AG09309 (cell line): Measurements from ENCODE around the gene COQ2.

Experiments used
- DNase-seq: peaks from one replicate; pipeline ENCODE4 v3.0.0-alpha.2; 2010; ENCODE audit warnings: low read depth
- H3K4me3 ChIP-seq: 2 replicates; pipeline ENCODE4 v1.5.1; 2011; ENCODE audit warnings: mild to moderate bottlenecking, low read depth, low read length, moderate library complexity; ENCODE audit not compliant: control insufficient read depth
- CTCF ChIP-seq: IDR thresholded peaks from 2 replicates; pipeline ENCODE4 v1.5.1; 2011; ENCODE audit warnings: mild to moderate bottlenecking, low read depth, low read length, inconsistent platforms; ENCODE audit not compliant: insufficient read depth, control insufficient read depth; ENCODE audit errors: missing control alignments

The COQ2 gene

GRCh38 chr4:83267830-83268475, 16.6 kb downstream of the COQ2 start:
- H3K4me3 ChIP-seq: no peak overlapping the region
- DNase-seq: no peak
- TF ChIP-seq CTCF: no peak

GRCh38 chr4:83267121-83267829, 17.3 kb downstream of the COQ2 start:
- TF ChIP-seq CTCF: no peak
- no peak overlapping the region for H3K4me3 ChIP-seq
- peak; percentile 87 for DNase-seq

- no peak for TF ChIP-seq CTCF
- no peak for DNase-seq
Observed at GRCh38 chr4:83266689-83267088, 17.9 kb downstream of the COQ2 start.

GRCh38 chr4:83263106-83263505, 21.5 kb downstream of the COQ2 start:
- no peak for TF ChIP-seq CTCF
- no peak overlapping the region for H3K4me3 ChIP-seq
- no peak for DNase-seq

More at GRCh38 chr4:83266689-83267088, 17.9 kb downstream of the COQ2 start:
- H3K4me3 ChIP-seq: no peak overlapping the region

- H3K4me3 ChIP-seq: no peak overlapping the region
- DNase-seq: no peak
- no peak for TF ChIP-seq CTCF
Observed at GRCh38 chr4:83262682-83263081, 21.9 kb downstream of the COQ2 start.

- no peak for TF ChIP-seq CTCF
- no peak for DNase-seq
Observed at GRCh38 chr4:83261307-83261706, 23.3 kb downstream of the COQ2 start.

GRCh38 chr4:83259586-83259985, 25.0 kb downstream of the COQ2 start:
- H3K4me3 ChIP-seq: no peak overlapping the region
- TF ChIP-seq CTCF: no peak
- DNase-seq: no peak

More at GRCh38 chr4:83261307-83261706, 23.3 kb downstream of the COQ2 start:
- no peak overlapping the region for H3K4me3 ChIP-seq
